ENCODE measurements around the gene ABTB1.
"Not testable (repeated sequence)": the region's sequence is repeated elsewhere in the genome, so short reads cannot be mapped to it uniquely, and the experiment has no call there.

The ABTB1 gene

DNA sequence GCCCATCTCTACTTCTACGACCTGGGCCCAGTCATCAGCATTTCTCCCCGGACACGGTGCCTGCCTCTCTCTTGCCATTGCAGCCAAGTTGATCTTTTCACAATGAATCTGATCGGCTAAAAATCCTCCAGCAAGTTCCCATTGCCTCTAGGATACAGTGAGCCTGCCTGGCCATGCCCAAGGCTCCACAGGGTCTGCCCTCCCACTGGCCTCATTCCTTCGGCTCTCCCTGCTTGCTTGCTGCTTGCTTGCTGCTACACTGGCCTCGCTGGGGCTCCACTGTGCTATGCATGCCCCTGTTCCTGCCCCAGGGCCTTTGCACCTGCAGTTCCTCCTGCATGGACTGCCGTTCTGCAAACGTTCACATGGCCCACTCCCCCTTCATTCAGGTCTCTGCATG lies 2.0 kb downstream of the ABTB1 start:
- Mint-ChIP-seq H3K27ac (no peak overlapping the region), H3K4me3 (peak overlapping the region; percentile 60), H3K4me1 (peaks cover 57% of the 10 kb centered on the region), H3K36me3 (peaks cover 24% of the 10 kb centered on the region), H3K9me3 (no peaks in the 10 kb centered on the region), H3K27me3 (no peaks in the 10 kb centered on the region)
- no peak for ATAC-seq

DNA sequence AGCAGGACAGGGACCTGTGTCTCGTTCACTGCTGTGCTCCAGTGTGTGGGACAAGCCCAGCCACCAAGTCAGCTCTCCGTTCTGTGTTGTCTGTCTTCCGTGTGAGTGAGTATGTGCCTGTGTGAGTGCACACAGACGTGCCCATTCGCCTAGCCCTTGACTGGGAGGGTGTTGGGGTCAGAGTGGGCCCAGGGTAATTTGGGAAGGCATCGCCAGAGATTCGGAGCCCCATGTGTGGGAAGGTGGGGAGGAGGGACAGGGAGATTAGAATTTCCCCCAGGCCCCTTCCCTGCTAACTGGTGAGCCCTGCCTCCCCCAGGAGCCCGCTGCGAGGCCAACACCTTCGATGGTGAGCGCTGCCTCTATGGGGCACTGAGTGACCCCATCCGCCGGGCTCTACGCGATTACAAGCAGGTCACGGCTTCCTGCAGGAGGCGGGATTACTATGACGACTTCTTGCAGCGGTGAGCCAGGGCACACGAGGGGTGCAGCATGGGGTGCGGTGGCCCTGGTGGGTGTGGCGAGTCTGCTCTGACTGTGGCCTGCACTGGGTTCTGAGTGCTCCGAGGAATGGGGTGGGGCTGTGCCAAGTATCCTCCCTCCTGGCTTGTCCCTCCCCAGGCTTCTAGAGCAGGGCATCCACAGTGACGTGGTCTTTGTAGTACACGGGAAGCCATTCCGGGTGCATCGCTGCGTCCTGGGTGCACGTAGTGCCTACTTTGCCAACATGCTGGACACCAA lies 3.1 kb downstream of the ABTB1 start:
- H3K27me3 Mint-ChIP-seq: no peaks in the 10 kb centered on the region
- H3K4me1 Mint-ChIP-seq: peaks cover 54% of the 10 kb centered on the region
- H3K4me3 Mint-ChIP-seq: no peak overlapping the region
- H3K36me3 Mint-ChIP-seq: peaks cover 24% of the 10 kb centered on the region
- H3K9me3 Mint-ChIP-seq: no peaks in the 10 kb centered on the region
- no peak for ATAC-seq
- no peak overlapping the region for H3K27ac Mint-ChIP-seq

DNA sequence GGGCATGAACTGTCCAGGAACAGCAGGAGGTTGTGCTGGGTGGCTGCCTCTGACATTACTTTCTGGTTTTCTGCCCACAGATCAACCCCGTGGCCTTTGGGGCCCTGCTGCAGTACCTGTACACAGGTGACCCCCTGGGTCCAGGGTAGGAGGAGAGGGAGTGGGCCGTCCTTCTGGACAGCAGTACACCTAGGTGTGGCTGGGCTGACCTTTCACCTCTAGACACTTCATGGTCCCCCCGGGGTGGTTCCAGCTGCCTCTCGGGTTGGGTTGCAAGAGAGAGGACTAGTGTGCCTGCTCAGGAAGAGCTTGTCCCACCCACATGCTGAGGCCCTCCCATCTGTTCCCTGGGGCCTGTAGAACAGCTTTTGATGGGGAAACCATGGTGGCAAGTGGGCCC lies 3.7 kb downstream of the ABTB1 start:
- ATAC-seq: no peak
- Mint-ChIP-seq H3K27me3 (no peaks in the 10 kb centered on the region), H3K4me3 (no peak overlapping the region), H3K4me1 (peaks cover 52% of the 10 kb centered on the region), H3K9me3 (no peaks in the 10 kb centered on the region), H3K27ac (no peak overlapping the region), H3K36me3 (peaks cover 24% of the 10 kb centered on the region)

DNA sequence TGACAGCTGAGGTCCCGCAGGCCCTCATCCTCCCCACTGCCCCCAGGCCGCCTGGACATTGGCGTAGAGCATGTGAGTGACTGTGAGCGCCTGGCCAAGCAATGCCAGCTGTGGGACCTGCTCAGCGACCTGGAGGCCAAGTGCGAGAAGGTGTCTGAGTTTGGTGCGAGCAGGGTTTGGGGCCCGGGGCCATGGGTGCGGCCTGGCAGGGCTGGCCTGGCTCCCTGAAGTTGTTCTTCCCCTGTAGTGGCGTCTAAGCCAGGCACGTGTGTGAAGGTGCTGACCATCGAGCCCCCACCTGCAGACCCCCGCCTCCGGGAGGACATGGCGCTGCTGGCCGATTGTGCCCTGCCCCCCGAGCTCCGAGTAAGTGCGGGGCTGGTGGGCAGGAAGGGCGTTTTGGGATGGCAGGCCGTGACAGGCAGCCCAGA lies 4.2 kb downstream of the ABTB1 start:
- peaks cover 24% of the 10 kb centered on the region for H3K36me3 Mint-ChIP-seq
- peaks cover 51% of the 10 kb centered on the region for H3K4me1 Mint-ChIP-seq
- ATAC-seq: no peak
- H3K27ac Mint-ChIP-seq: no peak overlapping the region
- H3K9me3 Mint-ChIP-seq: no peaks in the 10 kb centered on the region
- H3K27me3 Mint-ChIP-seq: no peaks in the 10 kb centered on the region
- no peak overlapping the region for H3K4me3 Mint-ChIP-seq

DNA sequence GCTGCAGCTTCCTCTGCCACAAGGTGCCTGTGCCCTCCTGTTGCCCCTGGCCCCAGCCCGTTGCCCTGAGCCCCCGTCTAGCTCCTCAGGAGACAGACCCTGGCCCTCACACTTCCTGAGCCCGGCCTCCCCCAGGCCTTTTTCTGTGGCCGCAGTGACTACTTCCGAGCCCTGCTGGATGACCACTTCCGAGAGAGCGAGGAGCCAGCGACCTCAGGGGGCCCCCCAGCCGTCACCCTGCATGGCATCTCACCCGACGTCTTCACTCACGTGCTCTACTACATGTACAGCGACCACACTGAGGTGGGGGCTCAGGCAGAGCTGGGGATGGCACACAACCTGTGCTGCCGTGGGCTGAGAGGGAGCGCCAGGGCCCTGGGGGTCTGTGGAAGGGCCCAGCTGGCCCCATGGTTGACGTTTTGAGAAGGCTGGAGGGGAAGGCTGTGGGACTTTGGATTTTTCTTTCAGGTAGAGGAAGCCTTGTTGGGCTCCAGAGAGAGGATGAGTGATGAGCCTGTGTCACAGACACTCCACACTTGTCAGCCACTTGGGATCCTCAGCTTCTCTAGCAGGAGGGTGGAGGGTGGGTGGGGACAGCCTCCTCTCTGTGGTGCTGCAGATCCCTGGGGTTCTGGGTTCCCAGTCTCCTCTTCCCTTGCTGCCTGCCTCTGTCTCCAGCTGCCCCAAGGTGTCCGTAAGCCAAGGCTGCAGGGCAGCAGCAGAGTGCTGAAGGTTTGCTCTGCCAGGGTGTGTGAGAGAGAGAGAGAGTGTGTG lies 5.0 kb downstream of the ABTB1 start:
- no peak overlapping the region for H3K4me3 Mint-ChIP-seq
- peaks cover 24% of the 10 kb centered on the region for H3K36me3 Mint-ChIP-seq
- H3K9me3 Mint-ChIP-seq: peaks cover 2% of the 10 kb centered on the region
- H3K27me3 Mint-ChIP-seq: no peaks in the 10 kb centered on the region
- no peak overlapping the region for H3K27ac Mint-ChIP-seq
- no peak for ATAC-seq
- H3K4me1 Mint-ChIP-seq: peaks cover 55% of the 10 kb centered on the region

DNA sequence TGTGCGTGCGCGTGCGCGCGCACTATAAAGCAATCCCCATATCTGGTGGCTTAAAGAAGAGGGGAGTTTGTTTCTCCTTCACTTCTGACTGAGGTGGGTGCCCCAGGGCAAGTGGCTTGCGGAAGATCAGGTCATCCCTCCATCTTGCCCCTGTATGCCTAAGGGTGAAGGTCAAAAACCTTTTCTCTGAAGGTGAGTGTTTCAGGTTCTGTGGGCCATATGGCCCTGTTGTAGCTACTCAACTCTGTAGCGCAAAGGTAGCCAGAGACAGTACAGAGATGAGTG lies 5.5 kb downstream of the ABTB1 start:
- Mint-ChIP-seq H3K27ac (no peak overlapping the region), H3K4me1 (peaks cover 54% of the 10 kb centered on the region), H3K36me3 (peaks cover 24% of the 10 kb centered on the region), H3K27me3 (no peaks in the 10 kb centered on the region), H3K4me3 (no peak overlapping the region), H3K9me3 (peaks cover 2% of the 10 kb centered on the region)
- ATAC-seq: no peak

DNA sequence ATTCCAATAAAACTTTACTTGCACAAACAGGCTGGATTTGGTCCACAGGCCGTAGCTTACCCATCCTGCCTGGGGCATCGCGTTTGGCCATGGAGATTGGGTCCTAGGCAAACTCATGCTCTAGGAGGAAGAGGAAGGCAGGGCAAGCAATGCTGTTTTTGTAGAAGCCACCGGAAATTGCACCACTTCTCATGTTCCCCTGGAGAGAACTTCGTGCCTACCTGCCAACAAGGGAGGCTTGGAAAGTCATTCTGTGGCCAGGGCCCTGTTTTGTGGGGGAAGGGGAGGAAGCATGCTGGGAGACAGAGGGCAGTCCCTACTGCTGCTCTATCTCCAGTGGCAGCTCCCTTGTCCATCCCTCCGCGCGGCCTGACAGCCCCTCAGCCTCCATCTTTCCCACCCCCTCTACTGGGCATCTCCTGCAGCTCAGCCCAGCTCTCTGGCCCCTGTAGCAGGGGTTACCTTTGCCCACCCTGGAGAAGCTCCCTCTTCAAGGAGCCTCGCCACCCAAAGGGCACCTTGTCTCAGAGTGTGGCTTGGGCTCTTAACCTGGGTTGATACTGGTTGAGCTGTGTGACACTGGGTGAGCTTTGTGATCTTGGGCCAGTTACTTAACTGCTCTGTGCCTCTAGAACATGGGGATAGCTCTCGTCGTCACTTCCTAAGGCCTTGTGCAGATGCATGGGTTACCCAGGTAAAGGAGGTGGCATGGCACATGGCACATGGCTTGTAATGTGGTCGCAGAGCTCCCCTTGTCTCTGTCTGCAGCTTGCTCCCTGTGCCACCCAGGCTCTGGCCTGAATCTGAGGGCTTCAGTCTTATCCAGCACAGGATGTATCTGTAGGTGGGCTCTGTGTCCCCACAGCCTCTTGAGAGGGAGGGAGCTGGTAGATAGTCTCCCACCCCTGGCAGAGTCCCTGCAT lies 6.1 kb downstream of the ABTB1 start:
- H3K4me1 Mint-ChIP-seq: peaks cover 48% of the 10 kb centered on the region
- no peak overlapping the region for H3K27ac Mint-ChIP-seq
- H3K9me3 Mint-ChIP-seq: peaks cover 2% of the 10 kb centered on the region
- no peak for ATAC-seq
- H3K4me3 Mint-ChIP-seq: no peak overlapping the region
- peaks cover 24% of the 10 kb centered on the region for H3K36me3 Mint-ChIP-seq
- H3K27me3 Mint-ChIP-seq: no peaks in the 10 kb centered on the region

DNA sequence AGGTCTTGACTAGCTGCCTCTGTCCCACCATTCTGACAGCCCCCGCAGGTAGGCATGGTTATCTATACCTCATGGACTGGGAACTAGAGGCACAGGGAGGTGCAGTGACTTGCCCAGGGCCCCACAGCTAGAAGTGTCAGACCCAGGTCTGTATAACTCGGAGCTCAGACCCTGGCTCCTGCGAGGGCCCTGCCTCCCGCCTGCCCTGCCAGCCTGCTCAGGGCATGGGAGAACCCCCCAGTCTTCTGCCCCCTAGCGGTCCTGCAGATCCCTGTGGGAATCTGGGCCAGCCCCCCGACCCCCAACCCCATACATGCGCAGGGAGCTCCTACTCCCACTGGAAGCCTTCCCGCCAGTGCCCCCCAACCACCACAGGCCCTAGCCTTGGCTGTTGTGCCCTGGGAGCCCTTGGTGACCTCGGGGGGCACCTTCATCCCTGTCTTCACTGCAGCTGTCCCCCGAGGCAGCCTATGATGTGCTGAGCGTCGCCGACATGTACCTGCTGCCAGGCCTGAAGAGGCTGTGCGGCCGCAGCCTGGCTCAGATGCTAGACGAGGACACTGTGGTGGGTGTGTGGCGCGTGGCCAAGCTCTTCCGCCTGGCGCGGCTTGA lies 6.9 kb downstream of the ABTB1 start:
- Mint-ChIP-seq H3K9me3 (peaks cover 2% of the 10 kb centered on the region), H3K4me1 (peaks cover 40% of the 10 kb centered on the region), H3K4me3 (no peak overlapping the region), H3K36me3 (peaks cover 23% of the 10 kb centered on the region), H3K27me3 (no peaks in the 10 kb centered on the region), H3K27ac (no peak overlapping the region)
- ATAC-seq: no peak

DNA sequence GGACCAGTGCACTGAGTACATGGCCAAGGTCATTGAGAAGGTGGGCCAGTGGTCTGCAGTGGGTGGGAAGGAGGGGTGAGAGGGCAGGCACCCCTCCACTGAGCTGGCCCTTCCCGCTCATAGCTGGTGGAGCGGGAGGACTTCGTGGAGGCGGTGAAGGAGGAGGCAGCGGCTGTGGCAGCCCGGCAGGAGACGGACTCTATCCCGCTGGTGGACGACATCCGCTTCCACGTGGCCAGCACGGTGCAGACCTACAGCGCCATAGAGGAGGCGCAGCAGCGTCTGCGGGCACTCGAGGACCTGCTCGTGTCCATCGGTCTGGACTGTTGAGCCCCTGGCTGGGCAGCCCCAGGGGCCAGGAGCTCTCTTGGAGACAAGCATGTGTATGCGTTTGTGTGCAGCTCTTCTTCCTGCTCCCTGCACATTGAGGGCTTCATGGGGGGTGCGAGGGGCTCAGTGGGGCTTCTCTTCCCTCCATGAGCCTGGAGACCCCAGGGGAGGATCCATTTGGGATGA lies 7.5 kb downstream of the ABTB1 start:
- no peaks in the 10 kb centered on the region for H3K27me3 Mint-ChIP-seq
- H3K36me3 Mint-ChIP-seq: peaks cover 18% of the 10 kb centered on the region
- H3K4me3 Mint-ChIP-seq: no peak overlapping the region
- ATAC-seq: no peak
- peaks cover 2% of the 10 kb centered on the region for H3K9me3 Mint-ChIP-seq
- peaks cover 35% of the 10 kb centered on the region for H3K4me1 Mint-ChIP-seq
- no peak overlapping the region for H3K27ac Mint-ChIP-seq

DNA sequence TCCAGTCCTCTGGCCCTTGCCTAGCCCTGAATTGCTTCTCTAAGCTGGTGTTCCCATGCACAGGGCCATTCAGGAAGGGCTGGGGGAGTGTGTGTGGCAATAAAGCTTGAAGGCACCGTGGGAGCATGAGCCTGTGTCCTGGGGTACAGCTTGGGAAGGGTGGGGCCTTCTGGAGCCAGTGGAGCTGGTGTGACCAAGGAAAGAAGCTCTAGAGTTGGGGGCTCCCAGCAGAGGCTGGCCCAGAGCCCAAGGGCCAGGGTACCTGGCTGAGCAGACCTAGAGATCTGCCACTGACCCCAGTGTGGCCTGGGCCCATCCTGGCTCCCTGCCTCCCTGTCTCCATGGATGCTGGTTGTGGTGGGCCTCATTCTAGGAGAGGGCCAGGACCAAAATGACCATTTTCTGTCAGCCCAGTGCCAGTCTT lies 8.1 kb downstream of the ABTB1 start:
- Mint-ChIP-seq H3K9me3 (peaks cover 2% of the 10 kb centered on the region), H3K4me3 (no peak overlapping the region), H3K27ac (peak overlapping the region; percentile 46), H3K4me1 (peaks cover 29% of the 10 kb centered on the region), H3K27me3 (no peaks in the 10 kb centered on the region), H3K36me3 (peaks cover 16% of the 10 kb centered on the region)
- no peak for ATAC-seq

DNA sequence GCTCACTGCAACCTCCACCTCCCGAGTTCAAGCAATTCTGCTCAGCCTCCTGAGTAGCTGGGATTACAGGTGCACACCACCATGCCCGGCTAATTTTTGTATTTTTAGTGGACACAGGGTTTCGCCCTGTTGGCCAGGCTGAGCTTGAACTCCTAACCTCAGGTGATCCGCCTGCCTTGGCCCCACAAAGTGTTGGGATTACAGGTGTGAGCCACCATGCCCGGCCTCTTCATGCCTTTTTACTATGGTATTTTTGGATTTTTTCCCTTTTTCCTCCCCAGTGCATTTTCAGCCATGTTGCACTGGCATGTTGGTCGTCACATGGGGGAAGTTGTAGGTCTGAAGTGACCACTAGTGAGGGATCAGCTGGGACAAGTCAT lies 9.4 kb downstream of the ABTB1 start:
- H3K36me3 Mint-ChIP-seq, H3K27ac Mint-ChIP-seq, H3K4me3 Mint-ChIP-seq, H3K9me3 Mint-ChIP-seq, H3K27me3 Mint-ChIP-seq, ATAC-seq: not testable (repeated sequence)
- H3K4me1 Mint-ChIP-seq: peaks cover 20% of the 10 kb centered on the region

DNA sequence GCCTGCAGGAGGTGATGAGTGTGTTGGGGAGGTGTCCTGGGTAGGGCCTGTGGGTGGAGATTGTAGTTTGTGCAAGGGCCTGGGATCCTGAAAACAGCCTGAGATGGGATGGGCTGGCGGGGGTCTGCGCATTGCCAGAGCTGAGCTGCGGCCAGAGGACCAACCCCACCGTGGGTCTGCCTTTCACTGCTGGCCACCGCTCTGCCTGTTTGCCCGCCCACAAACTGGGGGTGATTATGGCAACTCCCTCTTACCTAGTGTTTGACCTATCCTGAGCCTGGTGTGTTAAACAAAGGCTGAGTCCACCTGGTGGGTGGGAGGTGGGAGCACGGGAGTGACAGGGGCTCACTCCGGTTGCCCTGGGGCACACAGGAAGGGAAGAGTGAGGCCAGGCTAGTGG lies 9.8 kb downstream of the ABTB1 start:
- Mint-ChIP-seq H3K4me1 (peaks cover 18% of the 10 kb centered on the region), H3K4me3 (no peak overlapping the region), H3K27me3 (no peaks in the 10 kb centered on the region), H3K36me3 (peaks cover 4% of the 10 kb centered on the region), H3K27ac (no peak overlapping the region), H3K9me3 (peaks cover 2% of the 10 kb centered on the region)
- ATAC-seq: no peak

DNA sequence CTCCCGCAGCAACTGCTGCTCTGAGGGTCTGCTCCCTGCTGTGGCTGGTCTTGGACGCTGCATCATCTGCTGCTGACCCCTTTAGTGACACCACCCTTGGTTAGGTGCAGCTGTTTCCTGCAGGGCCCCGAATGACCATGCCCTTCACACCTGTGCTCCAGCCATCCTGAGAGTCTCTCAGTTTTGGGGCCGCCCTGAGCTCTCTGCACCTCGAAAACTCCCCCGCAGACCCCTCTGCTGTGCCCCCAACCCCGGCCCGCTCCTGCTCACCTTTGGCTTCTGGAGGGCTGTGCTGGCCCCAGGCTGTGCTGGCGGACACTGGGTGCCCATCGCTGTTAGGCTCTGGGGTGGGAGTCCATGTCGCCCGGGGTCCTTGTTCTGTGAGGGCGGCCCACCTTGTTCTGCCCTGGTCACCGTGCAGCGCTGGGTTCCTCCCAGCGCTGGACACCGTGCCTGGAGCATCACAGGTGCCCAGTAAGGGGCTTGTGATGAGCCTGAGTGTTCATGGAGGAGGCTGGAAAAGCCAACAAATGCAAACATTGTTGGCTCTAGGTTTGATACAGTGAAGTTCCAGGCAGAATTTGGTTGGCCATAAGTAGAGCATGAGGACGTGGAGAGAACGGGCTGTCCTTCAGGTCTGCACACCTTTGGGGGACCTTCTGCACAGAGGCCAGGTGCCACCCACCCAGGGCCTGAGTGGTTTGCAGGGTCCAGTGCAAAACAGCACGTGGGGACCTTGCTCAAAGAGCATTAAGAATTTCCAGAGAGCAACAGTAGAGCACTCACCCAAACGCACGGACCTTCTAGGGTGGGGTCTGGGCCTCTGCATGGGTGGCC lies 12.3 kb downstream of the ABTB1 start:
- H3K36me3 Mint-ChIP-seq: no peaks in the 10 kb centered on the region
- H3K4me3 Mint-ChIP-seq: no peak overlapping the region
- H3K27ac Mint-ChIP-seq: no peak overlapping the region
- peaks cover 14% of the 10 kb centered on the region for H3K4me1 Mint-ChIP-seq
- H3K27me3 Mint-ChIP-seq: no peaks in the 10 kb centered on the region
- peak; percentile 44 for ATAC-seq
- H3K9me3 Mint-ChIP-seq: peaks cover 2% of the 10 kb centered on the region
